Measurements from ENCODE around the gene ATXN7L1.

DNA sequence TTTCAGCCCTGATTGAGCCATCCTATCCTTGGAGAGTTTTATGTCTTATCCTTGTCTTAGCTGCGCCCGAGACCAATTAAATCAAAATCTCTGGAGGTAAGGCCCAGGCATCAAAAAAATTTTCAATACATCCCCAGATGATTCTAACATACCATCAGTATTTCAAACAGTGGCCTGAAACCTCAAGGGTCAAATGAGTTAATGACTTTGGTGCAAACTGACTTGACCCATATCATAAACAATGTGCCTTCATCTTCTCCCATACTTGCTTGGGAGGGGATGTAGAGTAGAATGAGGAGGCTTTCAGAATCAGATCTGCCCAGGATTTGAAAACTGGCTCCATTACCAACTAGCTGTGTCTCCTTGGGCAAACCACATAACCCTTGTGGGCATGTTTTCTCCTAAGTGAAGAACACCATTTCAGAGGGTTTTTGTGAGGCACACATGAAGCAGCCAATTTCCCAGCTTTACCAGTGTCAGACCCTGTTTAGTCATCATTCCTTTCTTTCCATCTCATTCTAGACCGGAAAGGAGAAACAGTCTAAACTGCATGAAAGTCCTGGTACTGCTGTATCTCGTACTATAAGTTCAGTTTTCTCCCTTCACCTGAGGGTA is 35.7 kb upstream of the ATXN7L1 start:
- TF ChIP-seq, protein P1, sequence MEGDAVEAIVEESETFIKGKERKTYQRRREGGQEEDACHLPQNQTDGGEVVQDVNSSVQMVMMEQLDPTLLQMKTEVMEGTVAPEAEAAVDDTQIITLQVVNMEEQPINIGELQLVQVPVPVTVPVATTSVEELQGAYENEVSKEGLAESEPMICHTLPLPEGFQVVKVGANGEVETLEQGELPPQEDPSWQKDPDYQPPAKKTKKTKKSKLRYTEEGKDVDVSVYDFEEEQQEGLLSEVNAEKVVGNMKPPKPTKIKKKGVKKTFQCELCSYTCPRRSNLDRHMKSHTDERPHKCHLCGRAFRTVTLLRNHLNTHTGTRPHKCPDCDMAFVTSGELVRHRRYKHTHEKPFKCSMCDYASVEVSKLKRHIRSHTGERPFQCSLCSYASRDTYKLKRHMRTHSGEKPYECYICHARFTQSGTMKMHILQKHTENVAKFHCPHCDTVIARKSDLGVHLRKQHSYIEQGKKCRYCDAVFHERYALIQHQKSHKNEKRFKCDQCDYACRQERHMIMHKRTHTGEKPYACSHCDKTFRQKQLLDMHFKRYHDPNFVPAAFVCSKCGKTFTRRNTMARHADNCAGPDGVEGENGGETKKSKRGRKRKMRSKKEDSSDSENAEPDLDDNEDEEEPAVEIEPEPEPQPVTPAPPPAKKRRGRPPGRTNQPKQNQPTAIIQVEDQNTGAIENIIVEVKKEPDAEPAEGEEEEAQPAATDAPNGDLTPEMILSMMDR (IDR thresholded peaks at IDR 0.05; ENCODE audit: low read depth, low read length), result no peak
- no peak for TF ChIP-seq EZH2phosphoT487 (IDR thresholded peaks at IDR 0.05; ENCODE audit: low read depth)

Data from OCI-LY3 (cell line).